ENCODE results near the gene ANO6. TPM values are rescaled to one million over a fixed set of nuclear protein-coding genes. Genes with fewer than 3 reads are reported as not detected.

ANO6 gene
- total RNA-seq, 1 experiment from 2014 or later: 64.2 TPM

- DNase-seq (ENCODE audit: low read depth): peak; percentile 28
Measured at GRCh38 chr12:45435945-45436710, 220.2 kb downstream of the ANO6 start.

GRCh38 chr12:45439039-45439438 is 223.1 kb downstream of the ANO6 start:
- peak; percentile 65 for DNase-seq (ENCODE audit: low read depth)

GRCh38 chr12:45446013-45446412 is 230.1 kb downstream of the ANO6 start:
- peak; percentile 44 for DNase-seq (ENCODE audit: low read depth)

- DNase-seq (ENCODE audit: low read depth): no peak
Measured at GRCh38 chr12:45458238-45458637, 242.3 kb downstream of the ANO6 start.

- peak; percentile 8 for DNase-seq (ENCODE audit: low read depth)
Measured at GRCh38 chr12:45458854-45459807, 243.2 kb downstream of the ANO6 start.

- no peak for DNase-seq (ENCODE audit: low read depth)
Measured at GRCh38 chr12:45462506-45462905, 246.6 kb downstream of the ANO6 start.

- no peak for DNase-seq (ENCODE audit: low read depth)
Measured at GRCh38 chr12:45464699-45465098, 248.8 kb downstream of the ANO6 start.

GRCh38 chr12:45468751-45469615 is 253.1 kb downstream of the ANO6 start:
- DNase-seq (ENCODE audit: low read depth): no peak

- no peak for DNase-seq (ENCODE audit: low read depth)
Measured at GRCh38 chr12:45469902-45470301, 254.0 kb downstream of the ANO6 start.

- DNase-seq (ENCODE audit: low read depth): no peak
Measured at GRCh38 chr12:45473636-45474035, 257.7 kb downstream of the ANO6 start.

GRCh38 chr12:45475594-45475993 is 259.7 kb downstream of the ANO6 start:
- no peak for DNase-seq (ENCODE audit: low read depth)

- no peak for DNase-seq (ENCODE audit: low read depth)
Measured at GRCh38 chr12:45477526-45477925, 261.6 kb downstream of the ANO6 start.

- no peak for DNase-seq (ENCODE audit: low read depth)
Measured at GRCh38 chr12:45478931-45479330, 263.0 kb downstream of the ANO6 start.

GRCh38 chr12:45481746-45482145 is 265.9 kb downstream of the ANO6 start:
- no peak for DNase-seq (ENCODE audit: low read depth)

GRCh38 chr12:45483571-45483970 is 267.7 kb downstream of the ANO6 start:
- DNase-seq (ENCODE audit: low read depth): peak; percentile 9

Other genes with a start within 250 kb of the ANO6 start
- not detected in 2 replicates for gene DBX2, start 165.0 kb upstream of the ANO6 start, total RNA-seq (2014; rRNA removed; shearing (Covaris generic))

Measured in M059J (cell line).